Urinary bladder (tissue), 4 donors: ENCODE results near the gene YBX3. TPM values are rescaled to one million over a fixed set of nuclear protein-coding genes. Genes with fewer than 3 reads are reported as not detected.
A peak's percentile ranks its signal among the peaks of the same experiment; 100 is the strongest.

ENCODE experiments used
- DNase-seq: peaks from one replicate; pipeline ENCODE4 v3.0.0-alpha.2; 2015; ENCODE audit errors: extremely low spot score
- H3K27ac ChIP-seq: one replicate; pipeline ENCODE4 v1.5.1; 2013; ENCODE audit warnings: low read depth, mild to moderate bottlenecking, moderate library complexity
- H3K36me3 ChIP-seq: one replicate; pipeline ENCODE4 v1.6.1; 2013; ENCODE audit warnings: mild to moderate bottlenecking, moderate library complexity; ENCODE audit not compliant: insufficient read depth
- H3K4me1 ChIP-seq: one replicate; pipeline ENCODE4 v1.6.1; 2013; ENCODE audit warnings: mild to moderate bottlenecking, moderate library complexity; ENCODE audit not compliant: insufficient read depth
- H3K4me3 ChIP-seq: one replicate; pipeline ENCODE4 v1.5.1; 2013; ENCODE audit warnings: low read depth, low read length
- WGBS: extraction: QIAGEN DNeasy Blood & Tissue Kit; methylation state at CpG from one replicate; pipeline ENCODE4 v1.1.7; 2013; 5-methylcytosine and 5-hydroxymethylcytosine counted together
- polyA plus RNA-seq: library from polyadenylated mRNA; stranded (reverse); fragments of 200-250 nt; gene quantifications from one replicate; pipeline ENCODE4 v1.2.3, GENCODE V29; 2013
- total RNA-seq: library from RNA; depleted of rRNA; stranded (reverse); fragments of >200 nt; gene quantifications from one replicate; pipeline ENCODE4 v1.2.3, GENCODE V29; 2014
- donor health status: healthy with polysubstance abuse.
- donor health status: healthy.

Gene YBX3
- total and polyA plus RNA-seq, 2 donors: 100.0 to 523 TPM

- 19% methylated on average over 6 of the region's 6 CpGs for WGBS
- H3K36me3 ChIP-seq: no peaks in the 10 kb centered on the region
- no peak overlapping the region for H3K27ac ChIP-seq
- H3K4me3 ChIP-seq: no peak overlapping the region
- DNase-seq: peak; percentile 84
- H3K4me1 ChIP-seq: peaks cover 4% of the 10 kb centered on the region
Observed at GRCh38 chr12:10716704-10717315, 6.3 kb downstream of the YBX3 start.

DNA sequence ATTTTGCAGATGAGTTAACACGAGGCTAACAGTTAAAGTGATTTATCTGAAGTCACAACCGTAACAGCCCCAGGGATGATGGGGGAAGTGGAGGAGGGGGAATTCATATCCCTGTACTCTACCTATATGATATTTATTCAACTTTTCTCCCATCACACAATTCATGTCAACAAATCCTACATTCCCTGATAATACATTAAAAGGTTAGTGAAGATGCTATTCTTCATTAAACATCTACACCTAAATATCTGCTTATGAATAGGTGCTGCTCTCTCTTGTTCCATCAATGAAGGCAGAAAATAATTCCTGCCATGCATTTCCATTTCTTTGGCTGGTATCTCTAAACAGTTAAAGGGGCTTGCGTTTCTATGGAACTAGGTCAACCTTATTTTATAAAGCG lies 6.8 kb downstream of the YBX3 start:
- Histone ChIP-seq H3K27ac (peak overlapping the region; percentile 67), H3K4me3 (no peak overlapping the region), H3K4me1 (peaks cover 4% of the 10 kb centered on the region), H3K36me3 (no peaks in the 10 kb centered on the region)
- 37% methylated on average over 4 of the region's 4 CpGs for WGBS
- DNase-seq: no peak

GRCh38 chr12:10715491-10715890 lies 7.6 kb downstream of the YBX3 start:
- DNase-seq: no peak
- H3K27ac ChIP-seq: no peak overlapping the region
- H3K4me1 ChIP-seq: peaks cover 2% of the 10 kb centered on the region
- no peaks in the 10 kb centered on the region for H3K36me3 ChIP-seq
- H3K4me3 ChIP-seq: no peak overlapping the region
- WGBS: 92% methylated on average over 6 of the region's 6 CpGs

DNA sequence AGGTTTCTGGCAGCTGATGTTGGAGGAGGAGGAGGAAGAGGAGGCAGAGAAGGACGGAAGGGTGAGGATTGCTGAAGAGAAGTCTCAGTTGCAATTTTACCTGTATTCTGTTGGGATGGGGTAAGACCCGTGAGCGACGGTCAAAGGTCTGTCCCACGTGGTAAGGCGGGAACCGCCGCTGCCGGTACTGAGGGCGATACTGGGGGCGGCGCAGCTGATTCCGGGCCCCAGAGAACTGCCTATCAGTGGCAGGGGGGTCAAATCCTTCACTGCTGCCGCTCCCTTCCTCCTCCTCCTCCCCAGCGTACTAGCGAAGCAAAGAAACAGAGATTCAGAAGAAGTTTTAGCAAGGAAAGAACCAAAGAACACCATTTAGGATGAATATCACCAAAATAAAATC lies 13.3 kb downstream of the YBX3 start:
- WGBS: 98% methylated on average over 16 of the region's 16 CpGs
- Histone ChIP-seq H3K4me1 (no peaks in the 10 kb centered on the region), H3K27ac (no peak overlapping the region), H3K36me3 (peaks cover 9% of the 10 kb centered on the region), H3K4me3 (no peak overlapping the region)
- DNase-seq: no peak

GRCh38 chr12:10708862-10709261 lies 14.3 kb downstream of the YBX3 start:
- DNase-seq: no peak
- Histone ChIP-seq H3K27ac (no peak overlapping the region), H3K36me3 (peaks cover 9% of the 10 kb centered on the region), H3K4me3 (no peak overlapping the region), H3K4me1 (no peaks in the 10 kb centered on the region)
- WGBS: 84% methylated on average over 4 of the region's 4 CpGs

DNA sequence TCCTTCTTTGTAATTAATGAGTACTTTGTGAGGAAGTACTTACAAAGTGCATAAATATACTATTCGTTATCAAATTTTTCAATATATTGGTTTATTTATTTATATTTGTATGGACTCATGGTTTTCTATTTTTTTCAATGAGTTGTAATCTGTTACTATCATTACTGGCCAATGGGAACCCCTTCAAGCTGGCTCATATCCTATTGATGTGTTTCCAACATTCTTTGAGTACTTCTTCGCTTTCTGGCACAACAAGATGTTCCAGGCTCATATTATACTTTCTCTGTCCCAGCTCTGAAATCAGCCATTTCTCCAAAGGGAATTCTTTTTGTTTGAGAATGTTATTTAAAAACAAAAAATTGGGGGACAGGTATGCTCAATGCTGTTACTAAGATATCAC lies 17.5 kb downstream of the YBX3 start:
- DNase-seq: no peak
- Histone ChIP-seq H3K4me1 (no peaks in the 10 kb centered on the region), H3K36me3 (peaks cover 12% of the 10 kb centered on the region), H3K4me3 (no peak overlapping the region), H3K27ac (peak overlapping the region; percentile 38)
- 52% methylated on average over 2 of the region's 2 CpGs for WGBS

DNA sequence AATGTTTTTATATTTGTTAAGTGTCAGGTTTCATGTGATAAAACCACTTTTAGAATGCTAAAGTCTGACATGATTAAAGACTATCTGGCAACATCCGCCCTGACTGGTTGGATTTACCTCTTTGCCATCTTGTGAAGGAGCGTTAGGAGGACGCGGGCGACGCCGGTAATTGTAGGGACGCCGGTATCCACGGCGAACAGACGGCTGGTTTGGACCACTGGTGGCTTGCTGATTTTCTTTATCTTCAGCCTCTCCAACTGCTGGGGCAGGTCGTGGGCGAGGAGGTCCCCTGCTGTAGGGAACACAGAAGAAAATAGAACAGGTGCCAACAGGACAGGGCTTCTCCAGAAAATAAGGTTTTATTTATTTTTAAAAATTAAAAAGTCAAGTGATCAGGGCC lies 21.3 kb downstream of the YBX3 start:
- H3K4me1 ChIP-seq: no peaks in the 10 kb centered on the region
- no peak overlapping the region for H3K27ac ChIP-seq
- no peak for DNase-seq
- no peak overlapping the region for H3K4me3 ChIP-seq
- peaks cover 7% of the 10 kb centered on the region for H3K36me3 ChIP-seq
- WGBS: 96% methylated on average over 14 of the region's 14 CpGs

DNA sequence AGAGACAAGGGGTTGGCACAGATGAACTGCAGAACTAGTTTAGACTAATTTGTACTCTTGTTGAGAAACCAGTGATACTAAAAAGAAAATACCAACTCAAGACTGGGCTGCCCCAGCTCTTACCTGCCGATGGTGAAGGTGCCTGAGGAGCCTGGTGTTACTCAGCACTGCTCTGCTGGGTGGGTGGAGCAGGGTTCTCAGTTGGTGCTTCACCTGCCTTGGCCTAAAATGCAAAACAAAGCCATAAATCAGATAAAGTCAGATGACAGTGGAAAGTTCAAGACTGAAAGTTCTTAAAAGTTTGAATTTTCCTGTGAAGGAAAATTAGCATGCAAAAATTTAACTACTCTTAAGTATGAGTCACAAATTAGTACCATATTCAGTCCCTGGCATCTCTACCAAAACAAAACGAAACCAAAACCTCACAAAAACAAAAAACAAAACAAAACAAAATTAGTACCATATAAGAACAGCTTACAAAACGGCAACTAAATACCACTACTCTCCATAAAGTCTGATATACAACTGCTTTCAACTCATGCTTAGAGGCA lies 21.9 kb downstream of the YBX3 start:
- Histone ChIP-seq H3K36me3 (peaks cover 7% of the 10 kb centered on the region), H3K4me1 (no peaks in the 10 kb centered on the region), H3K4me3 (no peak overlapping the region), H3K27ac (peak overlapping the region; percentile 66)
- DNase-seq: no peak
- WGBS: 67% methylated on average over 3 of the region's 3 CpGs

- Histone ChIP-seq H3K27ac (no peak overlapping the region), H3K4me3 (no peak overlapping the region), H3K36me3 (peaks cover 4% of the 10 kb centered on the region), H3K4me1 (no peaks in the 10 kb centered on the region)
- WGBS: 78% methylated on average over 3 of the region's 3 CpGs
- DNase-seq: no peak
Observed at GRCh38 chr12:10700581-10700980, 22.5 kb downstream of the YBX3 start.

GRCh38 chr12:10697862-10698261 lies 25.3 kb downstream of the YBX3 start:
- H3K4me1 ChIP-seq: no peaks in the 10 kb centered on the region
- DNase-seq: no peak
- H3K27ac ChIP-seq: no peak overlapping the region
- no peak overlapping the region for H3K4me3 ChIP-seq
- peaks cover 2% of the 10 kb centered on the region for H3K36me3 ChIP-seq
- WGBS: 94% methylated on average over 1 of the region's 1 CpG

- DNase-seq: no peak
- 99% methylated on average over 2 of the region's 2 CpGs for WGBS
- Histone ChIP-seq H3K4me1 (no peaks in the 10 kb centered on the region), H3K27ac (no peak overlapping the region), H3K4me3 (no peak overlapping the region), H3K36me3 (no peaks in the 10 kb centered on the region)
Observed at GRCh38 chr12:10697156-10697555, 26.0 kb downstream of the YBX3 start.

GRCh38 chr12:10690906-10691305 lies 32.2 kb downstream of the YBX3 start:
- Histone ChIP-seq H3K4me3 (no peak overlapping the region), H3K27ac (no peak overlapping the region), H3K36me3 (no peaks in the 10 kb centered on the region), H3K4me1 (no peaks in the 10 kb centered on the region)
- WGBS: 95% methylated on average over 2 of the region's 2 CpGs
- DNase-seq: no peak

DNA sequence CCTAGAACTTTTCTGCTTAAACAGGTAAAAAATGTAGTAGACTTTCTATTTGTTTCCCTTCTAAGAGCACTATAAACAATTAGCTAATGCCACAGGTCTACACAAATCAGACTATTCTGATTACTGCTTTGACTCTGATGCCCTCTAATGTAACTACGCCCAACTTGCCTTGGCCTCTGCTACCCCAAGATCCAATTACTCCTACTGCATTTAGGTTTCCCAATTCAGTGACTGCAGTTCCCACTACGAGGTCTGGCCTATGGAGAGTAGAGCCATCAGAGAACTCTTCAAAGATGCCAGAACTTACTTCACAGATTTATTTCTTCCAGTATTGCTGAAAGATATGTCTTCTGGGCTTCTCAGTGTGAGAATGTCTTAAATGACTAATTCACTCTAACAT lies 34.0 kb downstream of the YBX3 start:
- WGBS: 89% methylated on average over 2 of the region's 2 CpGs
- no peak overlapping the region for H3K27ac ChIP-seq
- no peak overlapping the region for H3K4me3 ChIP-seq
- H3K36me3 ChIP-seq: no peaks in the 10 kb centered on the region
- no peaks in the 10 kb centered on the region for H3K4me1 ChIP-seq
- no peak for DNase-seq

GRCh38 chr12:10688042-10688441 lies 35.1 kb downstream of the YBX3 start:
- Histone ChIP-seq H3K27ac (no peak overlapping the region), H3K36me3 (no peaks in the 10 kb centered on the region), H3K4me1 (no peaks in the 10 kb centered on the region), H3K4me3 (no peak overlapping the region)
- no peak for DNase-seq
- WGBS: 95% methylated on average over 1 of the region's 1 CpG
